GM10266 (cell line): ENCODE data around the gene PBX3.

ENCODE experiments used
- DNase-seq: peaks from one replicate; pipeline ENCODE4 v3.0.0; 2012; ENCODE audit errors: extremely low spot score
- CTCF ChIP-seq: IDR thresholded peaks from 2 replicates; pipeline ENCODE4 v1.5.1; 2012; ENCODE audit warnings: mild to moderate bottlenecking, low read depth; ENCODE audit not compliant: control insufficient read depth, insufficient read depth; ENCODE audit errors: missing control alignments

PBX3 gene

GRCh38 chr9:125896404-125896803, 149.2 kb downstream of the PBX3 start:
- TF ChIP-seq CTCF = no peak

GRCh38 chr9:125896964-125897363, 149.8 kb downstream of the PBX3 start:
- no peak for DNase-seq
- no peak for TF ChIP-seq CTCF

More at GRCh38 chr9:125896404-125896803, 149.2 kb downstream of the PBX3 start:
- DNase-seq = no peak

- DNase-seq = no peak
- no peak for TF ChIP-seq CTCF
Measured at GRCh38 chr9:125897481-125897880, 150.3 kb downstream of the PBX3 start.

- no peak for TF ChIP-seq CTCF
- DNase-seq = no peak
Measured at GRCh38 chr9:125902214-125902613, 155.0 kb downstream of the PBX3 start.

- no peak for DNase-seq
- TF ChIP-seq CTCF = no peak
Measured at GRCh38 chr9:125902831-125903512, 155.8 kb downstream of the PBX3 start.

- no peak for DNase-seq
- no peak for TF ChIP-seq CTCF
Measured at GRCh38 chr9:125904155-125904851, 157.1 kb downstream of the PBX3 start.

DNA sequence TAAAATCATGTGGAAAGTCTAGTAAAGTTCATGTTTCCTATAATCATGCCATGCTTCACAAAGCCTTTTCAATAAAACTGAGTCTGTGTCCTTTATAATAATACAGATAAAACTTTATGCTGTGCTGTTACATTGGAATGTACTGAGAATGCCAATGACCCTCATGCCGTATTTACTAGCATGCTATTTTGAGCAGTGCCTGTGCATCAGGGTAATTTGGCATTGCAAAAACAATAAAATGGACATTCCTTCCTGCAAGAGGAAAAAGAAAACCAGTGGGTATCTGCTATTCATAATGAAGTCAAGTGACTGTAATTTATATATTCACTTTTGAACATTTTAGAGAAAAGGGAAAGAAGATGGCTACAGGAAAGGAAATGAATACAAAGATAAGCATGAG, 159.0 kb downstream of the PBX3 start:
- DNase-seq = no peak
- no peak for TF ChIP-seq CTCF
